GM10847 (cell line): Measurements from ENCODE around the gene EEPD1.

Experiments
- POLR2A ChIP-seq: IDR thresholded peaks from 2 replicates; pipeline ENCODE4 v1.6.1; 2011; ENCODE audit not compliant: insufficient read length; ENCODE audit errors: extremely low read depth

Gene EEPD1

DNA sequence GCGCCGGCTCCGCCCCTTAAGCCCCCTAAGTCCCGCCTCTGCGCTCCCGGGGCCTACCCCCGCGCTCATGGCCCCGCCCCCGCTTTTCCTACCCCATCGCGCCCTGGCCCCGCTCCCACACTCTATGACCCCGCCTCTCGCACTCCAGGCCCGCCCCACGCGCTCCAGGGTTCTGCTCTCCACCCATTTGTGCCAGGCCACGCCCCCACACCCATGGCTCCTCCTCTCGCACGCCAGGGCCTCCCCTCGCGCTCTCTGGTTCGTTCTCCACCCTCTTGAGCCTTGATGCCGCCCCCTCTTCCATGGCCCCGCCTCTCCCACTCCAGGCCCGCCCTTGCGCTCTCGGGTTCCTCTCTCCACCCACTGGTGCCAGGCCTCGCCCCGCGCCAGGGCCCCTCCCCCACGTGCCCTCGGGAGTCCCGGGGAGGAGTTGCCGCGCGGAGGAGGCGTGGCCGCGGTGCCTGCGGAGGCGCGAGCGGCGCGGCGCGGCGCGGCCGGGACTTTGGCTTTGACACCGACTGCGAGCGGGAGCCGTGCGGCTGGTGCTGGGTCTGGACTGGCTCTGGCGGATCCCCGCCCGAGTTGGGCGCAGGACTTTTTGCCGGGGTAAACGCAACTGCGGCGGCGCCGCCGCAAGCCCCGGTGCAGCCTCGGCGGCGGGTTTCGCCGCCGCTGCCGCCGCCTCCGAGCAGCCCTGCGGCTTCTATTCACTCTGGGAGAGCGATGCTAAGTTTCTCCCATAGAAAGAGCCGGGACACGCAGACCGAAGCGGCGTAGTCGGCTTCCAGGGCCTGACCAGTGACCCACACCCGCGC is at the start of gene EEPD1:
Gene EEPD1 (plus strand): TSS at position 499 of the 815 bp plus-strand sequence. CDS start 1,071 bp downstream, outside the sequence.
- TF ChIP-seq POLR2A: no peak

- no peak for TF ChIP-seq POLR2A
These were observed 49.1 kb upstream of the EEPD1 start for GRCh38 chr7:36103837-36104561.

GRCh38 chr7:36107926-36108631 is 45.0 kb upstream of the EEPD1 start:
- no peak for TF ChIP-seq POLR2A

DNA sequence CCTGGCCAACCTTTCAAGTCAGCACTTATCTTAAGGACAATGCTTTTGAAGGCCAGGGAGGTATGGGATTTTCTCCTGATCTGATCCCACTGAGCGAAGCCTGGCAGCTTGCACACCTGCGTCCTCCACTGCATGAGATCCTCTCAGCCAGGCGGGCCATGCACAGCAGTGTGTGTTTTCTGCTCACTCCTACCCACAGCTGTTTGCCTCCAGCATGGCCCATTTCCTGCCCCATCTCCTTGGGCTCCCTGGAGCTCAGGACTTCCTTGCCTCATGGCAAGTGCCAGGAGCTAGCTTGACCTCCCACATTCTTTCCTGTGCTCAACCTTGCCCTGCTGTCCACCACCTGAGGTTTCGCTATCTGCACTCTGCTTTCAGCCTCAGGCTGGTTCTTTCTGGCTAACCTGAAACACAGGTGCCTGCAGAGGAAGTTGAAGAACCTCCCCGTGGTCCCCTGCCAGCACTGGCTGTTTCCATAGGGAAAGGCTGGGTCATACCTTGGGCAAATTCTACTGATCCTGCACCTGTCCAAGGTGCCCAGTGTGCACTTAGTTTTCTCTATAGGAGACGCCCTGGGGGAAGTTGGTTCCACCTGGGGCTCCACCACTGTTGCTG is 43.9 kb upstream of the EEPD1 start:
- TF ChIP-seq POLR2A: no peak

- no peak for TF ChIP-seq POLR2A
These were observed 42.5 kb upstream of the EEPD1 start for GRCh38 chr7:36110584-36110983.

DNA sequence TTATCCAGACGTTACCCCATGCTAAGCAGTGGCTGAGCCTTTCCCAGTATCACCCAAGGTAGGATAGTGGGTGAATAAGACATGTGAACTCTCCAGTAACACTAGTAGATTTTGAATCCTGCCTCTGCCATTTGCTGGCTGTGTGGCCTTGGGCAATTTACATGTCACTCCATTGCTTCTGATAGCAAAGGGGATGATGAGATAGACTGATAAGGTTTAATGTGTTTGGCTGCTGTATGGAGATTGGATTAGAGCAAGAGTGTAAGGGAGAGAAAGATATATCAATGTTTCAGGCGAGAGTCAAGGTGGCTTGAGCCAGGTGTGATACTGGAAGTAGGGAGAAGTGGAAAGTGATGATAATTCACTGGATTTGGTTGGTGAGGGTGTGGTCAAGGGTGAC is 40.1 kb upstream of the EEPD1 start:
- no peak for TF ChIP-seq POLR2A

GRCh38 chr7:36114355-36114754 is 38.7 kb upstream of the EEPD1 start:
- TF ChIP-seq POLR2A: no peak

DNA sequence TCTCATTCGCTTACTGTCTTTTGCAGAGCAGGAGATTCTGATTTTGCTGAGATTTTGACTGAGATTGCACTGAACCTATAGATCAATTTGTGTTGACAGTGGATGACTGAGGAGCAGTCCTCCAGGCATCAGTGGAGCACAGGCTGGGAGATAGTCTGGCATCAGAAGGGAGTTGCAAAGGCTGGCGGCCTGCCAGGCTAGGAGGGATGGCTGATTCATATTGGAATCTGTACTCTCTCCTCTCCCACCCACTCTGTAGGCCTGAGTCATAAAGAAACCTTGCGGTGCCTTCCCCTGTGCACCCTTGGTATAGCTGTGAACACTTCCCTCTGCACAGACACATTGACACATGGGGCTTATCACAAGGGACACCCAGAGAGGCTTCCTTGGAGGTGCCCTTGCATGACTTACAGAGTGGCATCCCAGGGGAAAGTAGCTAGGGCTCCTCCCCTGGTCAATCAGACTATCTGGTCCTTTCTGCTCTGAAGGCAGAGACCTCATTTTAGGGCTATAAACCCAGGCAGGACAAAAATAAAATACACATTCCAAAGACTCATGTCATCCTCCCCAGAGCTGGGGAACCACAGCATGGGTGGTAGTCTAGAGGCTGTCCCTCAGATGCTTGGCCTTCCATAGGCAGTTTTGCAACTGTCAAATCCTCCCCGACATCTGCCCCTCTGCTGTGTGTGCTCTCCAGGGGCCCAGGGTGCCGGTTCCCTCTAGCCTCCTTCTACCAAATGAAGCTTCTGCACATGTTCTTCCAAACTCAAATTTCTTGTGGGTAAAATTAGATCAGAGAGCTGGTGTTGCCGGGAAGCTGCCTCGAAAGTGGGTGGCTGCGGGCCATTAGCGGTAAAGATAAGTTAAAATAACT is 37.4 kb upstream of the EEPD1 start:
- TF ChIP-seq POLR2A: no peak

- no peak for TF ChIP-seq POLR2A
These were observed 36.5 kb upstream of the EEPD1 start for GRCh38 chr7:36116347-36117202.

DNA sequence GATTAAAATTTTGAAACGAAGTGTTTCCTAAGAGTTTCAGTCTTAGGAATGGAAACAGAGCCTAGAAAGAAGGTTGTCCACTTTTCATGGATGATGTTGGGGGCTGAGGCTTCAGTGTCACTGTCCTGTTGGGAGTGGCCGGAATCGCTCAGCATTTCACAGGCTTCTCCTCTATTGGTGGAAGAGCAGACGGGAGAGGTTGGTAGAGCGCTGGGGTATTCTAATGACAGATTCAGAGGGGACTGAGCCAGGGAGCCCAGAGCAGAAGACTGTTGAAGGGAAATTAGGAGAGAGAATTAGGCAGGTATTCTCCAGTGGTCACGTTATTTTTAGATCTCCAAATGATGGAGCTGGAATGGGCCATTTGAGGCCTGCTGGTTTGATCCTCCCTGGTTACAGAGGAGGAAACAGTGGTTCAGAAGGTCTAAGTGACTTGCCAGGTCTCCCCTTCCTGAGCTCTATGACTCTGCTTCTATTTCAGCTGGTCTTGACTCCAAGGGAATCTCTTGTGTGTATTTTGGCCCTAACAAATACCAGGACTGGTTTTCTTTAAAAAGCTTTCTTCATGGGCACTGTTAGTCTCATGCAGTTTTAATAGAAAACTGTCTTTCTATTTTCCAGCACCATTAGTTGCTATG is 35.7 kb upstream of the EEPD1 start:
- TF ChIP-seq POLR2A: no peak

DNA sequence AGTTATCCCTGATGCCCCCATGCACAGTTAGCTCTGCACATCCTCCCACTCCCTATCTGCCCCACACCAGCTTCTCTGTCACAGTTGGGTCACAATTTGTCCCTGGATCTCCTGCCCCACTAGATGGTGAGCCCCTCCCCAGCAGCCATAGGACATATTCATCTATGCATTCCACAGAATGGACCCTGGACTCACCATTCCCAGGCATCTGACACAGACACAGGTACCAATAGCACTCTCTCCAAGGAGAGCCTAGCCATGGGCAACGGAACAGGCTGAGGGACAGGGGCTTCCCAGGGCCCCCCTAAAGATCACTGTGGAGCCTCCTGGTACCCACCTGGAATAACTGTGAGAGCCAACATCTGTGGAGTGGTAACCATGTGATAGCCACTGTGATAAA is 34.7 kb upstream of the EEPD1 start:
- TF ChIP-seq POLR2A: no peak

- no peak for TF ChIP-seq POLR2A
These were observed 33.9 kb upstream of the EEPD1 start for GRCh38 chr7:36119005-36119706.
